GM12878 (cell line): ENCODE data around the gene KCNH4. TPM values are rescaled to one million over a fixed set of nuclear protein-coding genes. Genes with fewer than 3 reads are reported as not detected.

Experiments used
- ATAC-seq: fragments of 200-7000 bp; cut with Tn5 transposase; 3 replicates; pipeline ENCODE4 v1.9.1; 2020; ENCODE audit warnings: mild to moderate bottlenecking, moderate library complexity
- BruUV-seq: library from RNA; stranded (reverse); fragments of 400-500 nt; replicated peaks from 2 replicates; lab custom pipeline; 2021; lab: Mats Ljungman, UMichigan
- CTCF ChIA-PET: fragments of 300-600 bp; sonication (Branson Sonifier 250); formaldehyde crosslinking; extraction: SDS; loops from one replicate; lab custom pipeline; 2021; ENCODE audit warnings: inconsistent platforms; lab: Yijun Ruan, JAX
- POLR2A ChIA-PET: fragments of 350-600 bp; formaldehyde crosslinking; extraction: SDS; loops from one replicate; lab custom pipeline; 2021; ENCODE audit warnings: inconsistent platforms; lab: Charles Lee
- RAD21 ChIA-PET: fragments of 300-600 bp; sonication (Branson Sonifier 250); formaldehyde crosslinking; loops from one replicate; lab custom pipeline; 2023; ENCODE audit warnings: antibody characterized with exemption; ENCODE audit not compliant: unreplicated experiment; lab: Charles Lee
- SMC1A ChIA-PET: fragments of 300-600 bp; sonication (Branson Sonifier 250); formaldehyde crosslinking; loops from one replicate; lab custom pipeline; 2023; ENCODE audit not compliant: unreplicated experiment, uncharacterized antibody; lab: Charles Lee
- DNase-seq: peaks from one replicate; pipeline ENCODE4 v3.0.0-alpha.2; 2011; ENCODE audit warnings: low read depth, low spot score
- FAIRE-seq: peaks from 3 replicates; lab custom pipeline; 2011; peaks lifted over from hg19 to GRCh38; lab: Jason Lieb, UNC
- H2AFZ ChIP-seq: 2 replicates; pipeline ENCODE4 v1.6.0; 2011; ENCODE audit warnings: low read depth, low read length, control low read depth; ENCODE audit not compliant: control insufficient read depth
- H3K27ac ChIP-seq: 2 replicates; pipeline ENCODE4 v1.5.1; 2011; ENCODE audit warnings: control low read depth; ENCODE audit not compliant: control insufficient read depth, insufficient read depth
- H3K27me3 ChIP-seq, 2 experiments: replicated peaks in 1 of 2; 2 replicates each; pipeline versions ENCODE4 v1.6.0 to v1.6.1; 2011; ENCODE audit warnings: low read length in 1 of 2; ENCODE audit not compliant: control insufficient read depth in 2 of 2, insufficient read depth in 2 of 2
- H3K36me3 ChIP-seq, 2 experiments: 2 replicates each; pipeline ENCODE4 v1.5.1; 2011; ENCODE audit warnings: low read length in 1 of 2; ENCODE audit not compliant: control insufficient read depth in 2 of 2, insufficient read depth in 2 of 2
- H3K4me1 ChIP-seq: 2 replicates; pipeline ENCODE4 v1.6.1; 2011; ENCODE audit warnings: mild to moderate bottlenecking, low read length, moderate library complexity, mixed read lengths; ENCODE audit not compliant: control insufficient read depth, insufficient read depth
- H3K4me2 ChIP-seq: 2 replicates; pipeline ENCODE4 v1.6.0; 2011; ENCODE audit warnings: control low read depth; ENCODE audit not compliant: control insufficient read depth, insufficient read depth
- H3K4me3 ChIP-seq: fragments of 200-600 bp; sonication (generic); 2 replicates; pipeline ENCODE4 v1.5.1; 2016
- H3K79me2 ChIP-seq: 2 replicates; pipeline ENCODE4 v1.6.0; 2011; ENCODE audit warnings: low read length; ENCODE audit not compliant: control insufficient read depth, insufficient read depth
- H3K9ac ChIP-seq: 2 replicates; pipeline ENCODE4 v1.8.0; 2011; ENCODE audit warnings: low read length, control low read depth, mixed read lengths; ENCODE audit not compliant: control insufficient read depth, insufficient read depth
- H3K9me3 ChIP-seq: replicated peaks from 3 replicates; pipeline ENCODE4 v1.5.1; 2011; ENCODE audit warnings: mild to moderate bottlenecking, low read length; ENCODE audit not compliant: control insufficient read depth, insufficient read depth
- H4K20me1 ChIP-seq: 2 replicates; pipeline ENCODE4 v1.6.0; 2011; ENCODE audit not compliant: control insufficient read depth, insufficient read depth
- BCL11A ChIP-seq: IDR thresholded peaks from 2 replicates; pipeline ENCODE4 v1.6.1; 2011; ENCODE audit warnings: low read depth, low read length
- IKZF1 ChIP-seq: fragments of 450-650 bp; conservative IDR thresholded peaks from 2 replicates; pipeline ENCODE4 v1.6.1; 2017; ENCODE audit warnings: antibody characterized with exemption, mild to moderate bottlenecking
- IKZF2 ChIP-seq, 2 experiments: fragments of 450-650 bp; IDR thresholded peaks; 2 replicates each; pipeline ENCODE4 v1.6.1; 2017; ENCODE audit warnings: mild to moderate bottlenecking in 2 of 2, moderate library complexity in 2 of 2
- SREBF2 ChIP-seq: IDR thresholded peaks from 2 replicates; pipeline ENCODE4 v1.6.1; 2012; ENCODE audit warnings: mild to moderate bottlenecking, low read length
- ZNF384 ChIP-seq: IDR thresholded peaks from 2 replicates; pipeline ENCODE4 v1.6.1; 2012; ENCODE audit warnings: low read depth, mild to moderate bottlenecking, low read length, improper control_type of control experiment, borderline replicate concordance
- ZNF622 ChIP-seq: fragments of 450-650 bp; IDR thresholded peaks from 2 replicates; pipeline ENCODE4 v1.6.1; 2017; ENCODE audit warnings: mild to moderate bottlenecking, inconsistent platforms
- WGBS: methylation state at CpG from one replicate; pipeline ENCODE4 v1.1.6; 2016; ENCODE audit warnings: low lambda C conversion rate; ENCODE audit not compliant: insufficient replicate concordance, insufficient coverage; ENCODE audit errors: missing lambda C conversion rate; 5-methylcytosine and 5-hydroxymethylcytosine counted together
- in situ Hi-C: fragments of 300-500 bp; cut with MboI; formaldehyde crosslinking; loops from 9 replicates; pipeline ENCODE4 v1.14.3; 2018; ENCODE audit warnings: mixed read lengths
- intact Hi-C: fragments of 100-400 bp; cut with micrococcal nuclease; formaldehyde crosslinking; loops from one replicate; pipeline ENCODE4 v1.14.2; 2022; ENCODE audit not compliant: unreplicated experiment
- polyA plus RNA-seq, 11 experiments: library from polyadenylated mRNA; depleted of rRNA in 4 of 11; unstranded in 6 of 11; stranded (reverse) in 5 of 11; fragments of >200 nt; fragmentation: Nextera tagmentation in 4 of 11; fragmentation: Illumina TruSeq in 1 of 11; extraction: Ambion mirVana in 4 of 11; extraction: Trizol in 1 of 11; gene quantifications; 1 replicate in 1 of 11; 2 replicates in 10 of 11; pipeline versions ENCODE4 v1.2.1 to v1.2.3, GENCODE V29; 2011 to 2016; ENCODE audit warnings: inconsistent platforms in 2 of 11, missing spikeins in 2 of 11, low read depth in 1 of 11
- total RNA-seq, 4 experiments: library from RNA; depleted of rRNA in 3 of 4; stranded (reverse); fragments of >200 nt in 3 of 4; fragmentation: Illumina TruSeq in 1 of 4; extraction: Trizol in 1 of 4; gene quantifications; 2 replicates each; pipeline versions ENCODE4 v1.2.1 to v1.2.3, GENCODE V29; 2013 to 2021
- TF ChIP-seq, protein P1 (sequence below): IDR thresholded peaks from 2 replicates; pipeline ENCODE4 v1.6.1; 2012; ENCODE audit warnings: low read depth, low read length, improper control_type of control experiment
- TF ChIP-seq, protein P2 (sequence below): fragments of 450-650 bp; IDR thresholded peaks from 2 replicates; pipeline ENCODE4 v1.6.1; 2017; ENCODE audit warnings: mild to moderate bottlenecking, low read depth, inconsistent platforms; ENCODE audit not compliant: poor library complexity, severe bottlenecking

The KCNH4 gene
- total and polyA plus RNA-seq, 10 of the 15 experiments (the other 5 are each of a cell fraction or from before 2014, with no cell fraction given): 0.03 to 0.88 (median 0.10) TPM; not detected in 2

DNA sequence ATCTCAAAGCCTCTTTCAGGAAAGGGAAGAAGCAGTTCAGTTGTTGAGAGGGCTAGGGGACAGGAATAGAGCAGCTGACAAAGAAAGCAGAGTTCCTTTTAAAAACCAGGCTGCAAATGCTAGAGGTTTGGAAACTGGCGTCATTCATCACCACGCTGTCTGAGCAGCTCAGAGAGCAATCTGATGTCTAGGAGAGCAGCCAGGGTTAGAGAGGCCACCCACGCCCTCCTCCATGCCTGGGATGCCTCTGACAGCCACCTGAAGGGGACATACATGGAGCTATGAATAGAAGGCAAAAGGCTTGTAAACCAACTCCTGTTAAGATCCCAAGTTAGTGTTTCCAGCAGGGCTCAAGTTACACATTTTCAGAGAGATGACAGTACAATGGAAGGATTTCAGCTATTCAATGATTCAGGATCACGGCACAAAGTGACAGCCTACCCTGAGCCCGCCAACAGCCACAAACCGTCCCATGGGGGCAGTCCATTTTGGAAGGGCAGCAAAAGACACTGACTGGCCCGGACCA is 38.5 kb downstream of the KCNH4 start:
- no peaks in the 10 kb centered on the region for H3K9me3 ChIP-seq
- peaks cover 5% of the 10 kb centered on the region; the same call in 1 of the 2 replicates for H4K20me1 ChIP-seq
- RAD21 ChIA-PET: no interaction called here
- no peak overlapping the region for H3K27ac ChIP-seq
- in situ Hi-C loops (no loop called here), intact Hi-C loops (no loop called here)
- SMC1A ChIA-PET: interaction anchor here (1.5 kb wide), 1 partner anchor 11 kb away, joined by 6 read pairs; no protein-coding TSS in a partner anchor
- H3K4me1 ChIP-seq: no peaks in the 10 kb centered on the region; the same call in 1 of the 2 replicates
- ATAC-seq (no peak), FAIRE-seq (no peak), DNase-seq (no peak)
- POLR2A ChIA-PET: interaction anchor here (1.0 to 1.9 kb wide), 2 partner anchors 8 to 11 kb away, joined by 3 to 8 read pairs; no protein-coding TSS in a partner anchor
- BruUV-seq: no TSS peak
- CTCF ChIA-PET: interaction anchor here (0.6 to 1.5 kb wide), 2 partner anchors 37 to 436 kb away, joined by 4 read pairs; no protein-coding TSS in a partner anchor
- H3K4me2 ChIP-seq: no peak overlapping the region
- H3K27me3 ChIP-seq: no peaks in the 10 kb centered on the region
- 97% methylated on average over 7 of the region's 7 CpGs for WGBS
- H2AFZ ChIP-seq: no peak overlapping the region
- H3K36me3 ChIP-seq: peaks cover 0 to 11% of the 10 kb centered on the region in 2 experiments; a peak in 3 of 4 replicates
- no peak overlapping the region for H3K4me3 ChIP-seq
- peaks cover 36% of the 10 kb centered on the region for H3K79me2 ChIP-seq
- TF ChIP-seq SREBF2: no peak
- no peak for TF ChIP-seq IKZF1
- TF ChIP-seq, protein P1, sequence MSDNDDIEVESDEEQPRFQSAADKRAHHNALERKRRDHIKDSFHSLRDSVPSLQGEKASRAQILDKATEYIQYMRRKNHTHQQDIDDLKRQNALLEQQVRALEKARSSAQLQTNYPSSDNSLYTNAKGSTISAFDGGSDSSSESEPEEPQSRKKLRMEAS: no peak
- TF ChIP-seq ZNF622: no peak
- no peak for TF ChIP-seq ZNF384
- TF ChIP-seq IKZF2 (IDR thresholded peaks at IDR 0.05): no peak
- no peak for TF ChIP-seq BCL11A
- TF ChIP-seq, protein P2, sequence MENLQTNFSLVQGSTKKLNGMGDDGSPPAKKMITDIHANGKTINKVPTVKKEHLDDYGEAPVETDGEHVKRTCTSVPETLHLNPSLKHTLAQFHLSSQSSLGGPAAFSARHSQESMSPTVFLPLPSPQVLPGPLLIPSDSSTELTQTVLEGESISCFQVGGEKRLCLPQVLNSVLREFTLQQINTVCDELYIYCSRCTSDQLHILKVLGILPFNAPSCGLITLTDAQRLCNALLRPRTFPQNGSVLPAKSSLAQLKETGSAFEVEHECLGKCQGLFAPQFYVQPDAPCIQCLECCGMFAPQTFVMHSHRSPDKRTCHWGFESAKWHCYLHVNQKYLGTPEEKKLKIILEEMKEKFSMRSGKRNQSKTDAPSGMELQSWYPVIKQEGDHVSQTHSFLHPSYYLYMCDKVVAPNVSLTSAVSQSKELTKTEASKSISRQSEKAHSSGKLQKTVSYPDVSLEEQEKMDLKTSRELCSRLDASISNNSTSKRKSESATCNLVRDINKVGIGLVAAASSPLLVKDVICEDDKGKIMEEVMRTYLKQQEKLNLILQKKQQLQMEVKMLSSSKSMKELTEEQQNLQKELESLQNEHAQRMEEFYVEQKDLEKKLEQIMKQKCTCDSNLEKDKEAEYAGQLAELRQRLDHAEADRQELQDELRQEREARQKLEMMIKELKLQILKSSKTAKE: no peak
- H3K9ac ChIP-seq: no peak overlapping the region
